GOT3 (cell line): ENCODE data around the gene FAM168B.

Experiments used
- DNase-seq: peaks from one replicate; lab custom pipeline; 2025; ENCODE audit warnings: mixed read lengths; lab: John Stamatoyannopoulos, UW

Gene FAM168B

GRCh38 chr2:131022731-131023130 lies 70.5 kb downstream of the FAM168B start:
- DNase-seq = no peak

- DNase-seq = no peak
These were observed 76.2 kb downstream of the FAM168B start for GRCh38 chr2:131016826-131017741.

- no peak for DNase-seq
These were observed 77.5 kb downstream of the FAM168B start for GRCh38 chr2:131015764-131016163.

GRCh38 chr2:131014141-131014540 lies 79.1 kb downstream of the FAM168B start:
- no peak for DNase-seq

GRCh38 chr2:131011486-131011885 lies 81.8 kb downstream of the FAM168B start:
- no peak for DNase-seq

GRCh38 chr2:131010566-131010965 lies 82.7 kb downstream of the FAM168B start:
- no peak for DNase-seq

- no peak for DNase-seq
These were observed 83.4 kb downstream of the FAM168B start for GRCh38 chr2:131009713-131010475.

- no peak for DNase-seq
These were observed 84.3 kb downstream of the FAM168B start for GRCh38 chr2:131008967-131009366.

GRCh38 chr2:131006561-131006960 lies 86.7 kb downstream of the FAM168B start:
- DNase-seq = no peak

- DNase-seq = no peak
These were observed 87.9 kb downstream of the FAM168B start for GRCh38 chr2:131005216-131005935.

- DNase-seq = no peak
These were observed 88.6 kb downstream of the FAM168B start for GRCh38 chr2:131004446-131005209.

GRCh38 chr2:130998561-130998960 lies 94.7 kb downstream of the FAM168B start:
- no peak for DNase-seq
